HepG2 (cell line): ENCODE measurements around the gene MAP2K3. TPM values are rescaled to one million over a fixed set of nuclear protein-coding genes. Genes with fewer than 3 reads are reported as not detected.
A peak's percentile ranks its signal among the peaks of the same experiment; 100 is the strongest.

Experiments used
- BORCS8-MEF2B ChIP-seq: sonication (generic); formaldehyde crosslinking; IDR thresholded peaks from 2 replicates; pipeline ENCODE4 v1.8.0; 2022; ENCODE audit warnings: mild to moderate bottlenecking, missing genetic modification reagents
- ELF4 ChIP-seq: sonication (generic); formaldehyde crosslinking; IDR thresholded peaks from 2 replicates; pipeline ENCODE4 v1.5.0; 2020; ENCODE audit warnings: missing genetic modification reagents, mild to moderate bottlenecking, moderate library complexity, borderline replicate concordance
- ETV6 ChIP-seq: sonication (generic); formaldehyde crosslinking; conservative IDR thresholded peaks from 2 replicates; pipeline ENCODE4 v1.4.0; 2020; ENCODE audit warnings: missing genetic modification reagents
- FOXA1 ChIP-seq, 2 experiments: fragments of 450-650 bp in 1 of 2; sonication (generic) in 1 of 2; formaldehyde crosslinking in 1 of 2; IDR thresholded peaks; 2 replicates each; pipeline versions ENCODE4 v1.4.0 to v1.6.1; 2016 to 2020; ENCODE audit warnings: missing genetic modification reagents in 1 of 2
- MNT ChIP-seq: fragments of 450-650 bp; IDR thresholded peaks from 2 replicates; pipeline ENCODE4 v1.6.1; 2016
- MTA3 ChIP-seq: sonication (generic); formaldehyde crosslinking; IDR thresholded peaks from 2 replicates; pipeline ENCODE4 v1.4.0; 2020; ENCODE audit warnings: missing genetic modification reagents
- MXD3 ChIP-seq: IDR thresholded peaks from 2 replicates; pipeline ENCODE4 v1.6.1; 2016; ENCODE audit warnings: mild to moderate bottlenecking, missing biosample characterization, missing genetic modification reagents
- NKX3-1 ChIP-seq: sonication (generic); formaldehyde crosslinking; IDR thresholded peaks from 2 replicates; pipeline ENCODE4 v1.5.0; 2020; ENCODE audit warnings: missing genetic modification reagents
- PLSCR1 ChIP-seq: sonication (generic); formaldehyde crosslinking; IDR thresholded peaks from 2 replicates; pipeline ENCODE4 v1.5.0; 2020; ENCODE audit warnings: missing genetic modification reagents, mild to moderate bottlenecking, borderline replicate concordance
- SMYD3 ChIP-seq: sonication (generic); formaldehyde crosslinking; IDR thresholded peaks from 2 replicates; pipeline ENCODE4 v1.8.1; 2023; ENCODE audit warnings: mild to moderate bottlenecking, missing genetic modification reagents
- SP5 ChIP-seq: IDR thresholded peaks from 2 replicates; pipeline ENCODE4 v1.6.1; 2016; ENCODE audit warnings: low read depth, borderline replicate concordance
- ZBTB39 ChIP-seq: sonication (generic); formaldehyde crosslinking; IDR thresholded peaks from 2 replicates; pipeline ENCODE4 v1.5.0; 2020; ENCODE audit warnings: missing genetic modification reagents
- ZMAT5 ChIP-seq: sonication (generic); formaldehyde crosslinking; IDR thresholded peaks from 2 replicates; pipeline ENCODE4 v1.5.0; 2020; ENCODE audit warnings: mild to moderate bottlenecking, low read depth, missing genetic modification reagents, borderline replicate concordance
- ZNF276 ChIP-seq: sonication (generic); formaldehyde crosslinking; IDR thresholded peaks from 2 replicates; pipeline ENCODE4 v1.4.0; 2020; ENCODE audit warnings: mild to moderate bottlenecking, low read depth, missing genetic modification reagents
- ZNF761 ChIP-seq: sonication (generic); formaldehyde crosslinking; conservative IDR thresholded peaks from 2 replicates; pipeline ENCODE4 v1.4.0; 2020; ENCODE audit warnings: mild to moderate bottlenecking, missing genetic modification reagents
- polyA plus RNA-seq, 8 experiments: library from polyadenylated mRNA; depleted of rRNA in 3 of 8; stranded (reverse) in 7 of 8; unstranded in 1 of 8; fragments of >200 nt; fragmentation: Illumina TruSeq in 4 of 8; extraction: Trizol in 4 of 8; gene quantifications; 2 replicates each; pipeline versions ENCODE4 v1.2.1 to v1.2.3, GENCODE V29; 2011 to 2016; ENCODE audit warnings: low read depth in 4 of 8, missing spikeins in 1 of 8, mixed read lengths in 1 of 8; ENCODE audit not compliant: insufficient read depth in 1 of 8
- total RNA-seq, 5 experiments: library from RNA; depleted of rRNA; stranded (reverse); fragments of >200 nt; fragmentation: Illumina TruSeq; extraction: Trizol; gene quantifications; 2 replicates each; pipeline ENCODE4 v1.2.3, GENCODE V29; 2016; ENCODE audit warnings: low read depth in 1 of 5

The MAP2K3 gene
- total and polyA plus RNA-seq, 2 of the 13 experiments (the other 11 are each of a cell fraction or from before 2014, with no cell fraction given): 20.5 to 27.4 TPM

- TF ChIP-seq ZBTB39 (no peak), ZNF276 (CRISPR knock-in tag) (no peak), NKX3-1 (CRISPR knock-in tag) (no peak), MTA3 (CRISPR knock-in tag) (no peak), FOXA1 (IDR thresholded peaks at IDR 0.05) (no peak), FOXA1 (CRISPR knock-in tag; IDR thresholded peaks at IDR 0.05) (0 out of 2 replicates have a peak, but pooled peaks have one; percentile 1), MXD3 (no peak), SMYD3 (CRISPR knock-in tag) (no peak), SP5 (peak; percentile 52; the same call in 1 of the 2 replicates), ETV6 (CRISPR knock-in tag) (no peak; the same call in 1 of the 2 replicates), PLSCR1 (no peak), ZMAT5 (no peak), ZNF761 (CRISPR knock-in tag) (no peak), MNT (peak; percentile 63), BORCS8-MEF2B (no peak), ELF4 (no peak)
Observed at GRCh38 chr17:21287703-21288449, 3.4 kb downstream of the MAP2K3 start (continued).
